Measurements from ENCODE around the gene ARHGAP25. TPM values are rescaled to one million over a fixed set of nuclear protein-coding genes. Genes with fewer than 3 reads are reported as not detected.
A peak's percentile ranks its signal among the peaks of the same experiment; 100 is the strongest.

The ARHGAP25 gene
- total RNA-seq, 4 donors from 2014 or later, result 4.9 to 82.5 (median 8.7) TPM

DNA sequence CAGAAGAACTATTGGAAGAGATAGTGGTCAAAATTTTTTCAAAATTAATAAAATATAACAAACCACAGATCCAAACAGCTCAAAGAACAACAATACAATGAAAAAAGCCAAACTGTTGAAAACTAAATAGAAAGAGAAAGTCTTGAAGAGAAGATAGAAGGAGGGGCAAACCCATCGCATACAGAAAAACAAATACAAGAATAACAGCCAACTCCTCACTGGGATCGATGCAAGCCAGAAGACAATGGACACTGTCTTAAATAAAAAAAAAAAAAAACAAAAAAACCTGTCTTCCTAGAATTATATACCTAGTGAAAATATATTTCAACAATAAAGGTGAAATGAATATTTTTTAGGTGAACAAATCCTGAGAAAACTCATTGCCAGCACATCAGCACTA, 34.1 kb upstream of the ARHGAP25 start:
- no peak for TF ChIP-seq POLR2A (IDR thresholded peaks at IDR 0.05)
- TF ChIP-seq, protein P1, sequence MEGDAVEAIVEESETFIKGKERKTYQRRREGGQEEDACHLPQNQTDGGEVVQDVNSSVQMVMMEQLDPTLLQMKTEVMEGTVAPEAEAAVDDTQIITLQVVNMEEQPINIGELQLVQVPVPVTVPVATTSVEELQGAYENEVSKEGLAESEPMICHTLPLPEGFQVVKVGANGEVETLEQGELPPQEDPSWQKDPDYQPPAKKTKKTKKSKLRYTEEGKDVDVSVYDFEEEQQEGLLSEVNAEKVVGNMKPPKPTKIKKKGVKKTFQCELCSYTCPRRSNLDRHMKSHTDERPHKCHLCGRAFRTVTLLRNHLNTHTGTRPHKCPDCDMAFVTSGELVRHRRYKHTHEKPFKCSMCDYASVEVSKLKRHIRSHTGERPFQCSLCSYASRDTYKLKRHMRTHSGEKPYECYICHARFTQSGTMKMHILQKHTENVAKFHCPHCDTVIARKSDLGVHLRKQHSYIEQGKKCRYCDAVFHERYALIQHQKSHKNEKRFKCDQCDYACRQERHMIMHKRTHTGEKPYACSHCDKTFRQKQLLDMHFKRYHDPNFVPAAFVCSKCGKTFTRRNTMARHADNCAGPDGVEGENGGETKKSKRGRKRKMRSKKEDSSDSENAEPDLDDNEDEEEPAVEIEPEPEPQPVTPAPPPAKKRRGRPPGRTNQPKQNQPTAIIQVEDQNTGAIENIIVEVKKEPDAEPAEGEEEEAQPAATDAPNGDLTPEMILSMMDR (IDR thresholded peaks at IDR 0.05), result no peak
- Histone ChIP-seq H3K9me3 (no peaks in the 10 kb centered on the region), H3K4me3 (no peak overlapping the region), H3K4me1 (no peaks in the 10 kb centered on the region), H3K36me3 (no peaks in the 10 kb centered on the region), H3K27ac (no peak overlapping the region), H3K27me3 (no peaks in the 10 kb centered on the region)
- DNase-seq, result no peak

DNA sequence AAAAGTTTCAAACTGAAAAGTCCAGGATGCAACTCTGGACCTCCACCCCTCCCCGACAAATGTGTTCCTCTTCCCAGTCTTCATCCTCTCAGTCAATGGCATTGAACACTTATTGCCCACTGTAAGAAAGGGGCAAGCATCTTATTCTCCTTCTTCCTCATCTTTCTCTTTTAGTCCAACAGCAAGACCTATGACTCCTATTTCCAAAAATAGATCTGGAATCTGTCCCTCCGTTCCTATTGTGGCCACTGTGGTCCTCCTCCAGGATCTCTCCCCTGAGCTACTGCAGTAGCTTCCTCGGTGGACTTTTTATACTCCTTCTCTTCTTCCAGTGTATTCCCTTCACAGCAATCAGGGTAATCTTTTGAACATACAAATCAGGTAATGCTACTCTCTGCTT, 28.0 kb upstream of the ARHGAP25 start:
- no peaks in the 10 kb centered on the region for H3K9me3 ChIP-seq
- no peaks in the 10 kb centered on the region for H3K36me3 ChIP-seq
- no peaks in the 10 kb centered on the region for H3K27me3 ChIP-seq
- no peak for TF ChIP-seq POLR2A (IDR thresholded peaks at IDR 0.05)
- TF ChIP-seq, protein P1 (IDR thresholded peaks at IDR 0.05), result no peak
- DNase-seq, result no peak
- H3K27ac ChIP-seq, result no peak overlapping the region
- no peaks in the 10 kb centered on the region for H3K4me1 ChIP-seq
- H3K4me3 ChIP-seq, result no peak overlapping the region

DNA sequence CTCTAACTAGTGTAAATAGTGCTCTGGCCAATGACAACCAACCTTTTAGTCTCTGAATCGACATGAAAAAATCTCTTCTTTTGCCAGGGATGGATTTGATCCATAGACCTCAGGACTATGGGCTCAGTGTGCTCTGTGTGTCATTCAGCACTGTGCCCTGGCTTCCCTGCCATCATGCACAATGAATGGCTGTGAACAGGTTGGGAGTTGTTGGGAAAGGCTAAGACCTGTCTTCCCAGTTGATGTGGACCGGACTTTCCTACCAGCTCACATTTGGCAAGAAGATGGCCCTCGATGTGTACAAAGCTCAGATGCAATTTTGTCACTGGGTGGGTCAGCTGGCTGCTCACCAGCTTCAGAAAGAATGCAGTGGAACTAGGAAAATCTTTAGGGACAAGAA, 26.0 kb upstream of the ARHGAP25 start:
- TF ChIP-seq, protein P1 (IDR thresholded peaks at IDR 0.05), result no peak
- TF ChIP-seq POLR2A (IDR thresholded peaks at IDR 0.05), result no peak
- Histone ChIP-seq H3K4me1 (no peaks in the 10 kb centered on the region), H3K27me3 (no peaks in the 10 kb centered on the region), H3K27ac (no peak overlapping the region), H3K36me3 (no peaks in the 10 kb centered on the region), H3K9me3 (no peaks in the 10 kb centered on the region), H3K4me3 (no peak overlapping the region)
- no peak for DNase-seq

DNA sequence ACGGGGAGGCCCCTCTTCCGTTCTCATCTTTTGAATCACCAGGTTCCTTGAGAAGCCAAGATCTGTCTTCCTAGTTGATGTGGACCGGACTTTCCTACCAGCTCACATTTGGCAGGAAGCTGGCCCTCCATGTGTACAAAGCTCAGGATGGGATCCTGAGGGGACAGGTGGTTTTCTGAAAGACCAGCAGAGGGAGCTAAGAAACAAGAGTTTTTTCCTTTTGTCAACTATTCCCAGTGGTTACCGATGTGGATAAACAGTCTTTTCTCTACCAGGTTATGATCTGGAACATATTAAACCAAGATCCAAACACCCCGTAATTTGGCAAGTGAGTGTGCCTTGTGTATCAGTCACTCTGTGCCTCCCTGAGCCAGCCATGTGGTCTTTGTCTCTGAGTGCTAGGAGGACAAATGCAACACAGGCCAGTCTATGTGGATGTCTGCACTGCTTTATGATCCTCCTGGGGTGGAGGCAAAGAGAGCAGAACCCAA, 25.1 kb upstream of the ARHGAP25 start:
- TF ChIP-seq, protein P1 (IDR thresholded peaks at IDR 0.05), result peak; percentile 55 to 71 (median 65)
- TF ChIP-seq POLR2A (IDR thresholded peaks at IDR 0.05), result no peak
- H3K36me3 ChIP-seq, result no peaks in the 10 kb centered on the region
- no peak for DNase-seq

DNA sequence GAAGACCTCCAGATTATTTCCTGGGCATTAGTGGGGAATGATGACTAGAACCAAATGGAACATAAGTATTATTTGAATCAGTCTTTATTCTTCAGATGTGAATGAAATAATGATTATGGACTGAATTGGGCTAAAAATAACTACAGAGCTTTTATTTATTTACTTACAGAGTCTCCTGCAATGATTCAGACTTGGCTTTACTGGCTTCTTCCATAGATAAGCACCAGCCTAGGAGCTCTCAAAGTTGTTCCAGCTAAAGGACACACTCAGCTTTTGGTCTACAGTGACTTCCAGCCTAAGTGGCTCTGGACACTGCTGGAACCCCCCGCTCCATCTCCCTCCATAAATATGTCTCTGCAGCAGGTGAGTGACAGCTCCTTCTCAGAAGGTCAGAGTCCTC, 24.3 kb upstream of the ARHGAP25 start:
- H3K27me3 ChIP-seq, result no peaks in the 10 kb centered on the region
- no peak overlapping the region for H3K27ac ChIP-seq
- no peaks in the 10 kb centered on the region for H3K9me3 ChIP-seq
- H3K4me3 ChIP-seq, result no peak overlapping the region
- TF ChIP-seq, protein P1 (IDR thresholded peaks at IDR 0.05), result no peak
- no peak for TF ChIP-seq POLR2A (IDR thresholded peaks at IDR 0.05)
- DNase-seq, result no peak
- H3K36me3 ChIP-seq, result no peaks in the 10 kb centered on the region
- peaks cover 0 to 8% (median 2%) of the 10 kb centered on the region in 4 donors for H3K4me1 ChIP-seq

More for the DNA sequence above, 25.1 kb upstream of the ARHGAP25 start:
- Histone ChIP-seq H3K27ac (no peak overlapping the region), H3K4me3 (no peak overlapping the region), H3K9me3 (no peaks in the 10 kb centered on the region), H3K4me1 (no peaks in the 10 kb centered on the region), H3K27me3 (no peaks in the 10 kb centered on the region)

DNA sequence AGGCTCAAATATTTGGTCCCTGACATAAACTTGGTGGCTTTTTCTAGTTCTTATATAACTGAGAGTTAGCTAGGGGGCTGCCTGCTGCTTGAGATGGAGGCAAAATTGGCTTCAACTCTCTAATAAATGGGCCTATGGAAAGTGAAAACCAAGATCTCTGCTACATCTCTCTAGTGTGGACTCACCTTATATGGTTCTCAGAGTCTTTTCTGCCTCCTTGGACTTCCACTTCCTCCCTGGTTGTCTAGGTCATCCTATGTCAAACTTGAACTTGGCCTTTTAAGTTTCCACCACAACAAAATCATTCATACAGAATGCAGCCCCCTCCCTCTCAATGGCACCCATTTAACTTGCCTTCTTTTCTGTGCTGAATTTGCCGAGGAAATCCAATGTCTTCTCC, 23.9 kb upstream of the ARHGAP25 start:
- no peaks in the 10 kb centered on the region for H3K36me3 ChIP-seq
- no peaks in the 10 kb centered on the region for H3K27me3 ChIP-seq
- no peak for DNase-seq
- no peaks in the 10 kb centered on the region for H3K9me3 ChIP-seq
- peaks cover 0 to 9% (median 3%) of the 10 kb centered on the region in 4 donors for H3K4me1 ChIP-seq
- no peak overlapping the region for H3K27ac ChIP-seq
- TF ChIP-seq, protein P1 (IDR thresholded peaks at IDR 0.05), result no peak
- no peak for TF ChIP-seq POLR2A (IDR thresholded peaks at IDR 0.05)
- H3K4me3 ChIP-seq, result no peak overlapping the region
